ENCODE results near the gene HNRNPA1L2. TPM values are rescaled to one million over a fixed set of nuclear protein-coding genes. Genes with fewer than 3 reads are reported as not detected.
A peak's percentile ranks its signal among the peaks of the same experiment; 100 is the strongest.

The HNRNPA1L2 gene
- total and polyA plus RNA-seq, 9 of the 15 experiments (the other 6 are each of a cell fraction or from before 2014, with no cell fraction given): 3.7 to 10.8 (median 6.8) TPM

GRCh38 chr13:52665325-52665724 is 23.1 kb downstream of the HNRNPA1L2 start:
- FAIRE-seq: no peak
- intact Hi-C loops (cut with micrococcal nuclease) (loop anchor here (2.0 to 5.0 kb wide), 2 partner anchors 72 to 143 kb away; partner anchors contain the start of gene CNMD), in situ Hi-C loops (cut with MboI) (no loop called here)
- H4K20me1 ChIP-seq (replicated peaks; ENCODE audit: control insufficient read depth, insufficient read depth, low read length): no peaks in the 10 kb centered on the region
- no peak overlapping the region for H3K4me2 ChIP-seq (ENCODE audit: insufficient read depth, low read length)
- no peak overlapping the region for H3K4me3 ChIP-seq
- no peak overlapping the region for H3K27ac ChIP-seq (ENCODE audit: extremely low read depth, low read depth, low read length)
- no peaks in the 10 kb centered on the region for H3K9me3 ChIP-seq (replicated peaks; ENCODE audit: control insufficient read depth, insufficient read depth, low read depth, low read length)
- no peak overlapping the region for H2AFZ ChIP-seq (ENCODE audit: low read depth, low read length)
- no peaks in the 10 kb centered on the region for H3K27me3 ChIP-seq (ENCODE audit: control insufficient read depth in 2 of 2, insufficient read depth in 2 of 2, low read length in 2 of 2)
- H3K36me3 ChIP-seq (ENCODE audit: control insufficient read depth, insufficient read depth, low read length): peaks cover 87% of the 10 kb centered on the region; the same call in 2 of the 3 replicates
- POLR2A ChIA-PET: interaction anchor here (0.7 to 2.6 kb wide), 3 partner anchors 8 to 12 kb away, joined by 3 to 24 read pairs (median 3); partner anchors contain the start of gene SUGT1
- H3K9me1 ChIP-seq (ENCODE audit: control insufficient read depth, insufficient read depth, low read length): no peaks in the 10 kb centered on the region
- no TSS peak for BruUV-seq (replicated peaks)
- CTCF ChIA-PET (ENCODE audit: low intra/inter-chr PET ratio): interaction anchor here (0.7 to 1.5 kb wide), 3 partner anchors 144 to 303 kb away, joined by 3 to 12 read pairs (median 4); no protein-coding TSS in a partner anchor
- DNase-seq (ENCODE audit: extremely low read depth in 1 of 4, low spot score in 3 of 4): peak in 2 of 4 experiments; percentile 7 to 8
- H3K9ac ChIP-seq (ENCODE audit: insufficient read depth in 1 of 2, low read depth in 2 of 2, low read length in 2 of 2): no peak overlapping the region
- no peaks in the 10 kb centered on the region for H3K79me2 ChIP-seq (ENCODE audit: control insufficient read depth, insufficient read depth, low read length)
- no peaks in the 10 kb centered on the region for H3K4me1 ChIP-seq (replicated peaks in 1 of 2; ENCODE audit: control insufficient read depth in 2 of 2, insufficient read depth in 2 of 2, low read length in 2 of 2)
- ATAC-seq: no peak
- peak in 1 of 3 experiments; percentile 43; a peak in 2 of 6 replicates for TF ChIP-seq CTCF (IDR thresholded peaks at IDR 0.05 in 2 of 3, conservative IDR thresholded peaks at IDR 0.05 in 1 of 3; ENCODE audit: insufficient read depth in 2 of 3, low read depth in 1 of 3, low read length in 3 of 3)
- peak; percentile 4; the same call in 1 of the 2 replicates for TF ChIP-seq REST (IDR thresholded peaks at IDR 0.05; ENCODE audit: borderline replicate concordance)
- no peak for TF ChIP-seq REST (CRISPR knock-in tag; IDR thresholded peaks at IDR 0.05; ENCODE audit: low read depth)
- TF ChIP-seq NUFIP1 (IDR thresholded peaks at IDR 0.05; ENCODE audit: partially characterized antibody): no peak
- TF ChIP-seq RAD21 (CRISPR knock-in tag; conservative IDR thresholded peaks at IDR 0.05 in 1 of 2, IDR thresholded peaks at IDR 0.05 in 1 of 2): peak; percentile 33 to 47; a peak in 3 of 4 replicates
- TF ChIP-seq MLX (CRISPR knock-in tag; conservative IDR thresholded peaks at IDR 0.05): no peak
- no peak for TF ChIP-seq PREB (CRISPR knock-in tag; IDR thresholded peaks at IDR 0.05)
- TF ChIP-seq NFYB (IDR thresholded peaks at IDR 0.05; ENCODE audit: extremely low read depth, insufficient read length): no peak
- TF ChIP-seq ZKSCAN1 (IDR thresholded peaks at IDR 0.05; ENCODE audit: low read depth, low read length): no peak
- TF ChIP-seq ZSCAN29 (IDR thresholded peaks at IDR 0.05): no peak
